Measurements from ENCODE around the gene NFASC.

- TF ChIP-seq CTCF (IDR thresholded peaks at IDR 0.05; ENCODE audit: poor library complexity) (no peak), EZH2 (IDR thresholded peaks at IDR 0.05; ENCODE audit: borderline replicate concordance) (no peak), EZH2phosphoT487 (IDR thresholded peaks at IDR 0.05; ENCODE audit: low read depth, severe bottlenecking, unreplicated experiment) (no peak)
Measured at GRCh38 chr1:205001162-205001561, 130.5 kb downstream of the NFASC start.

All from hepatocyte (in vitro differentiated cells).